ENCODE measurements around the gene PHLDB3. TPM values are rescaled to one million over a fixed set of nuclear protein-coding genes. Genes with fewer than 3 reads are reported as not detected.

The PHLDB3 gene
- total RNA-seq, 1 experiment from 2014 or later, result 8.5 TPM

GRCh38 chr19:43499042-43499441, 5.5 kb downstream of the PHLDB3 start:
- H3K27me3 Mint-ChIP-seq (ENCODE audit: low read depth), result peaks cover 12% of the 10 kb centered on the region
- Histone ChIP-seq H3K79me1 (ENCODE audit: insufficient read depth, low read depth, low read length, poor library complexity, severe bottlenecking) (no peaks in the 10 kb centered on the region), H3K79me2 (ENCODE audit: insufficient read depth, low read length) (no peaks in the 10 kb centered on the region), H3K14ac (ENCODE audit: insufficient read depth, low read length) (no peak overlapping the region), H3K9me3 (ENCODE audit: control insufficient read depth, low read depth, low read length) (no peaks in the 10 kb centered on the region), H4K8ac (replicated peaks; ENCODE audit: insufficient read length, low read depth, low read length) (no peak overlapping the region), H3K27me3 (ENCODE audit: insufficient read depth, low read length) (peaks cover 4% of the 10 kb centered on the region; the same call in 1 of the 2 replicates), H3K23me2 (ENCODE audit: insufficient read length, low read depth, low read length, poor library complexity, severe bottlenecking) (peaks cover 12% of the 10 kb centered on the region), H4K20me1 (ENCODE audit: control insufficient read depth, insufficient read depth, insufficient read length) (no peaks in the 10 kb centered on the region), H3K4ac (ENCODE audit: low read depth, low read length) (no peak overlapping the region), H3K18ac (ENCODE audit: insufficient read length, low read depth, low read length) (no peak overlapping the region), H3T11ph (ENCODE audit: low read length) (no peak overlapping the region), H2BK15ac (ENCODE audit: low read depth, low read length) (no peak overlapping the region), H3K27ac (ENCODE audit: insufficient read length, low read depth, low read length) (no peak overlapping the region), H3K4me1 (ENCODE audit: insufficient read depth, low read length) (no peaks in the 10 kb centered on the region), H2BK120ac (ENCODE audit: low read depth, low read length, poor library complexity, severe bottlenecking) (no peak overlapping the region), H4K91ac (ENCODE audit: insufficient read length, low read depth, low read length) (no peak overlapping the region), H3K23ac (ENCODE audit: insufficient read length, low read depth, low read length) (no peak overlapping the region), H3K9ac (ENCODE audit: extremely low read depth, insufficient read length, low read length) (no peak overlapping the region), H3K56ac (ENCODE audit: insufficient read length, low read depth, low read length) (no peak overlapping the region), H2BK5ac (ENCODE audit: insufficient read length, low read length) (no peak overlapping the region), H4K5ac (ENCODE audit: insufficient read length, low read depth, low read length) (no peak overlapping the region), H3K4me2 (ENCODE audit: insufficient read depth, insufficient read length, low read length) (no peak overlapping the region), H2AFZ (ENCODE audit: low read length) (no peak overlapping the region), H2BK12ac (ENCODE audit: insufficient read length, low read depth, low read length) (no peak overlapping the region), H2AK5ac (ENCODE audit: insufficient read length, low read length) (no peak overlapping the region), H2BK20ac (ENCODE audit: low read depth, low read length, poor library complexity, severe bottlenecking) (no peak overlapping the region)
- WGBS (ENCODE audit: extremely low coverage, insufficient read length, low lambda C conversion rate), result no CpG with 5 or more reads among the region's 3 CpGs
- no peak for TF ChIP-seq CTCF (conservative IDR thresholded peaks at IDR 0.05)
- H3K36me3 Mint-ChIP-seq (ENCODE audit: insufficient read depth in 1 of 3, low read depth in 3 of 3), result peaks cover 2 to 11% (median 10%) of the 10 kb centered on the region in 3 experiments; a peak in 6 of 7 replicates
- no peak for DNase-seq
- no peaks in the 10 kb centered on the region for H3K9me3 Mint-ChIP-seq
- H3K4me1 Mint-ChIP-seq, result peaks cover 10 to 27% of the 10 kb centered on the region in 2 experiments; a peak in 3 of 4 replicates
- H3K27ac Mint-ChIP-seq, result peak overlapping the region in 1 of 3 experiments; percentile 60; a peak in 3 of 7 replicates
- H3K4me3 Mint-ChIP-seq, result no peak overlapping the region
